Keratinocyte (primary cell): Measurements from ENCODE around the gene CACNA1C. TPM values are rescaled to one million over a fixed set of nuclear protein-coding genes. Genes with fewer than 3 reads are reported as not detected.

Source experiments
- DNase-seq: peaks from one replicate; pipeline ENCODE4 v3.0.0-alpha.2; 2011; ENCODE audit warnings: low read depth, missing footprints, low spot score
- FAIRE-seq: peaks from 2 replicates; lab custom pipeline; 2011; peaks lifted over from hg19 to GRCh38; lab: Jason Lieb, UNC
- H2AFZ ChIP-seq: 2 replicates; pipeline ENCODE4 v1.6.0; 2012; ENCODE audit warnings: low read length, control low read depth, inconsistent platforms; ENCODE audit not compliant: control insufficient read depth
- H3K27ac ChIP-seq: 2 replicates; pipeline ENCODE4 v1.5.1; 2011; ENCODE audit warnings: low read length; ENCODE audit not compliant: control insufficient read depth, insufficient read depth
- H3K27me3 ChIP-seq: 3 replicates; pipeline ENCODE4 v1.6.0; 2011; ENCODE audit warnings: low read length; ENCODE audit not compliant: control insufficient read depth, insufficient read depth; ENCODE audit errors: extremely low read depth
- H3K36me3 ChIP-seq, 2 experiments: 2 replicates in 1 of 2; 3 replicates in 1 of 2; pipeline ENCODE4 v1.5.1; 2011; ENCODE audit warnings: low read length in 2 of 2, mild to moderate bottlenecking in 1 of 2; ENCODE audit not compliant: control insufficient read depth in 2 of 2, insufficient read depth in 2 of 2; ENCODE audit errors: extremely low read depth in 1 of 2
- H3K4me1 ChIP-seq: 3 replicates; pipeline ENCODE4 v1.5.1; 2011; ENCODE audit warnings: low read length; ENCODE audit not compliant: control insufficient read depth, insufficient read depth; ENCODE audit errors: extremely low read depth
- H3K4me2 ChIP-seq: 3 replicates; pipeline ENCODE4 v1.6.0; 2011; ENCODE audit warnings: low read depth, low read length; ENCODE audit not compliant: control insufficient read depth, insufficient read depth; ENCODE audit errors: extremely low read depth
- H3K4me3 ChIP-seq, 3 experiments: fragments of 200-600 bp in 1 of 3; sonication (generic) in 1 of 3; 2 replicates in 2 of 3; 3 replicates in 1 of 3; pipeline ENCODE4 v1.5.1; 2011 to 2016; ENCODE audit warnings: low read length in 3 of 3, mild to moderate bottlenecking in 3 of 3, control low read depth in 2 of 3, inconsistent platforms in 1 of 3, low read depth in 1 of 3, mixed read lengths in 1 of 3, mixed run types in 1 of 3, moderate library complexity in 1 of 3; ENCODE audit not compliant: control insufficient read depth in 2 of 3, insufficient read depth in 2 of 3; ENCODE audit errors: extremely low read depth in 1 of 3
- H3K79me2 ChIP-seq: 2 replicates; pipeline ENCODE4 v1.6.0; 2012; ENCODE audit warnings: low read length; ENCODE audit not compliant: control insufficient read depth, insufficient read depth
- H3K9ac ChIP-seq: 3 replicates; pipeline ENCODE4 v1.6.0; 2011; ENCODE audit warnings: low read length; ENCODE audit not compliant: control insufficient read depth, insufficient read depth; ENCODE audit errors: extremely low read depth
- H3K9me1 ChIP-seq: 3 replicates; pipeline ENCODE4 v1.6.0; 2011; ENCODE audit warnings: low read length; ENCODE audit not compliant: control insufficient read depth, insufficient read depth; ENCODE audit errors: extremely low read depth
- H3K9me3 ChIP-seq: 2 replicates; pipeline ENCODE4 v1.5.1; 2012; ENCODE audit warnings: low read depth, low read length; ENCODE audit not compliant: control insufficient read depth
- H4K20me1 ChIP-seq: 3 replicates; pipeline ENCODE4 v1.6.0; 2011; ENCODE audit warnings: low read length; ENCODE audit not compliant: control insufficient read depth, insufficient read depth; ENCODE audit errors: extremely low read depth
- CTCF ChIP-seq, 3 experiments: IDR thresholded peaks in 1 of 3; conservative IDR thresholded peaks in 1 of 3; optimal IDR thresholded peaks in 1 of 3; 2 replicates in 2 of 3; 3 replicates in 1 of 3; pipeline versions ENCODE3 to v1.5.1; 2011; ENCODE audit warnings: low read length in 3 of 3, mild to moderate bottlenecking in 3 of 3, moderate library complexity in 2 of 3, control low read depth in 1 of 3, inconsistent platforms in 1 of 3; ENCODE audit not compliant: insufficient read depth in 2 of 3; ENCODE audit errors: extremely low read depth in 1 of 3
- EZH2 ChIP-seq: IDR thresholded peaks from one replicate; pipeline ENCODE4 v1.6.1; 2012; ENCODE audit warnings: inconsistent platforms, mild to moderate bottlenecking, low read length, moderate library complexity
- dilution Hi-C: fragments of 300-500 bp; cut with MboI; formaldehyde crosslinking; loops from one replicate; pipeline ENCODE4 v1.7.0; 2020; ENCODE audit warnings: low sequenced_read_pairs; ENCODE audit not compliant: extremely low pct_ligation_motif_present
- polyA plus RNA-seq, 5 experiments: library from polyadenylated mRNA; depleted of rRNA in 3 of 5; stranded (reverse) in 3 of 5; stranded (forward) in 1 of 5; unstranded in 1 of 5; fragments of >200 nt; gene quantifications; 1 replicate in 1 of 5; 2 replicates in 3 of 5; 3 replicates in 1 of 5; pipeline versions ENCODE4 v1.2.1 to v1.2.3, GENCODE V29; 2011 to 2012; ENCODE audit warnings: missing spikeins in 2 of 5, low read depth in 1 of 5, low replicate concordance in 1 of 5

The CACNA1C gene
- polyA plus RNA-seq, 1 donor (not counting 4 experiments of a cell fraction or from before 2014, with no cell fraction given) = not detected

GRCh38 chr12:2648406-2648805, 595.6 kb downstream of the CACNA1C start:
- dilution Hi-C loops = no loop called here
- Histone ChIP-seq H3K27ac (no peak overlapping the region), H3K9me1 (no peaks in the 10 kb centered on the region), H3K27me3 (peaks cover 6% of the 10 kb centered on the region), H3K4me2 (no peak overlapping the region), H3K4me3 (no peak overlapping the region), H3K36me3 (no peaks in the 10 kb centered on the region), H4K20me1 (no peaks in the 10 kb centered on the region), H2AFZ (no peak overlapping the region), H3K9me3 (no peaks in the 10 kb centered on the region), H3K79me2 (no peaks in the 10 kb centered on the region), H3K9ac (no peak overlapping the region), H3K4me1 (no peaks in the 10 kb centered on the region)
- FAIRE-seq = no peak
- TF ChIP-seq EZH2 (no peak), CTCF (optimal IDR thresholded peaks at IDR 0.05 in 1 of 3, IDR thresholded peaks at IDR 0.05 in 1 of 3, conservative IDR thresholded peaks at IDR 0.05 in 1 of 3; ENCODE audit: extremely low read depth in 1 of 3, insufficient read depth in 2 of 3, low read length in 3 of 3) (no peak)
- DNase-seq = no peak

GRCh38 chr12:2649201-2650030, 596.6 kb downstream of the CACNA1C start:
- dilution Hi-C loops = no loop called here
- TF ChIP-seq EZH2 (no peak), CTCF (optimal IDR thresholded peaks at IDR 0.05 in 1 of 3, IDR thresholded peaks at IDR 0.05 in 1 of 3, conservative IDR thresholded peaks at IDR 0.05 in 1 of 3; ENCODE audit: extremely low read depth in 1 of 3, insufficient read depth in 2 of 3, low read length in 3 of 3) (no peak)
- FAIRE-seq = no peak

More at GRCh38 chr12:2649201-2650030, 596.6 kb downstream of the CACNA1C start:
- Histone ChIP-seq H3K4me3 (no peak overlapping the region), H3K27me3 (peaks cover 6% of the 10 kb centered on the region), H3K9me3 (no peaks in the 10 kb centered on the region), H3K36me3 (no peaks in the 10 kb centered on the region), H3K9ac (no peak overlapping the region), H3K27ac (no peak overlapping the region), H3K4me1 (no peaks in the 10 kb centered on the region), H3K79me2 (no peaks in the 10 kb centered on the region), H2AFZ (no peak overlapping the region), H4K20me1 (no peaks in the 10 kb centered on the region), H3K4me2 (no peak overlapping the region), H3K9me1 (no peaks in the 10 kb centered on the region)
- no peak for DNase-seq
